ENCODE results near the gene SORL1.

Gene SORL1

GRCh38 chr11:121520243-121521144, 68.4 kb downstream of the SORL1 start:
- Histone ChIP-seq H3K9me2 (ENCODE audit: low read depth, low read length) (no peaks in the 10 kb centered on the region), H3K4me3 (ENCODE audit: low read depth, low read length, poor library complexity, severe bottlenecking) (no peak overlapping the region), H3K9ac (ENCODE audit: low read length) (no peak overlapping the region), H3K9me3 (ENCODE audit: low read length) (peaks cover 6% of the 10 kb centered on the region), H3F3A (ENCODE audit: insufficient read depth, low read length) (no peaks in the 10 kb centered on the region), H2AFZ (ENCODE audit: low read length) (no peak overlapping the region), H3K79me2 (ENCODE audit: insufficient read depth, low read length) (no peaks in the 10 kb centered on the region), H3K4me2 (ENCODE audit: low read length) (no peak overlapping the region), H3K4me1 (ENCODE audit: insufficient read depth, low read length, severe bottlenecking) (no peaks in the 10 kb centered on the region), H3K27me3 (ENCODE audit: insufficient read depth, low read length) (no peaks in the 10 kb centered on the region), H3K27ac (ENCODE audit: low read depth, low read length, poor library complexity, severe bottlenecking) (no peak overlapping the region), H3K36me3 (ENCODE audit: insufficient read depth, low read length) (peaks cover 99% of the 10 kb centered on the region), H4K20me1 (ENCODE audit: insufficient read depth, low read length) (no peaks in the 10 kb centered on the region)
- TF ChIP-seq, protein P1, sequence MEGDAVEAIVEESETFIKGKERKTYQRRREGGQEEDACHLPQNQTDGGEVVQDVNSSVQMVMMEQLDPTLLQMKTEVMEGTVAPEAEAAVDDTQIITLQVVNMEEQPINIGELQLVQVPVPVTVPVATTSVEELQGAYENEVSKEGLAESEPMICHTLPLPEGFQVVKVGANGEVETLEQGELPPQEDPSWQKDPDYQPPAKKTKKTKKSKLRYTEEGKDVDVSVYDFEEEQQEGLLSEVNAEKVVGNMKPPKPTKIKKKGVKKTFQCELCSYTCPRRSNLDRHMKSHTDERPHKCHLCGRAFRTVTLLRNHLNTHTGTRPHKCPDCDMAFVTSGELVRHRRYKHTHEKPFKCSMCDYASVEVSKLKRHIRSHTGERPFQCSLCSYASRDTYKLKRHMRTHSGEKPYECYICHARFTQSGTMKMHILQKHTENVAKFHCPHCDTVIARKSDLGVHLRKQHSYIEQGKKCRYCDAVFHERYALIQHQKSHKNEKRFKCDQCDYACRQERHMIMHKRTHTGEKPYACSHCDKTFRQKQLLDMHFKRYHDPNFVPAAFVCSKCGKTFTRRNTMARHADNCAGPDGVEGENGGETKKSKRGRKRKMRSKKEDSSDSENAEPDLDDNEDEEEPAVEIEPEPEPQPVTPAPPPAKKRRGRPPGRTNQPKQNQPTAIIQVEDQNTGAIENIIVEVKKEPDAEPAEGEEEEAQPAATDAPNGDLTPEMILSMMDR (IDR thresholded peaks at IDR 0.05; ENCODE audit: low read length): no peak
- no peak for TF ChIP-seq EZH2 (IDR thresholded peaks at IDR 0.05; ENCODE audit: borderline replicate concordance, low read length)

DNA sequence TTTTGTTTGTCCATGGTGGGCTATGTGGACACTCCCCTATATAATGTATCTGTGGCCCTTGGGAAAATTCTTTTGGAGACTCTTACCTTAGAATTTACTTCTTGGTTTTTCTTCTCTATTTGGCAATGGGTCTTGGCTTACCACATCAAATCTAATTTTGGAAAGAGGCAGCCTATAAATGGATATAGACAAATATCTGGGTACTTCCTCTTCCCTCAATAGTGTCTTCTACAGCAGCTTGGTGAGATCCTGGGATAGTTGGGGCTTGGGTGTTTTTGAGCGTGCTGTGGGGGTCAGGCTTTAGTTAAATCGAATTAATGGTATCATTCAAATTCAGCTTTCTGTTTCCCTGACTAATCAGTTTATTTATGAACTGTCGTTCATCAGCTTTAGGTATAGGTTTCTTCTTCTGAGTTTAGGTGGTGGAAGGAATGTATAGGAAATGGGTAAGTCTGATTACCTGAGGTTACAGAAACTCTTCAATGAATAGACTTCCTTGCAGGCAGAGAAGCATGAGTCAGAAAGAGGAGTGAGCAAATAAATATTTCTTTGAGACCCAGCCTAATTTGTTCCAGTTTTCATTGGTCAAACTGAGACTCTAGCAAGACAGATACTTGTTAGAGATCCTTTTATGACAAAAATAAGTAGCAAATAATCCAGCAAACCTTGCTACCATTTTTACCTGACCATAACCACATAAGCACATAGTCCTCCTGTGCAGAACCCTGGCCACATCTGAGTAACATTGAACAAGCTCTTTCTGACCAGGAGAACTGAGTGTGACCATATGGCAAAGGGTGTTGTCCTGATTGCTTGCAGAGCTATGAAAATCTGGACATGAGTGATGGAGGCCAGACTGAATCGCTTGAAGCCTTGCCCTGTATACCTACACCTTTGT, 69.3 kb downstream of the SORL1 start:
- Histone ChIP-seq H3K36me3 (ENCODE audit: insufficient read depth, low read length) (peaks cover 99% of the 10 kb centered on the region), H3K4me2 (ENCODE audit: low read length) (no peak overlapping the region)

More for the DNA sequence above, 69.3 kb downstream of the SORL1 start:
- no peaks in the 10 kb centered on the region for H3K27me3 ChIP-seq (ENCODE audit: insufficient read depth, low read length)
- no peaks in the 10 kb centered on the region for H4K20me1 ChIP-seq (ENCODE audit: insufficient read depth, low read length)
- no peaks in the 10 kb centered on the region for H3K9me2 ChIP-seq (ENCODE audit: low read depth, low read length)
- H3K4me3 ChIP-seq (ENCODE audit: low read depth, low read length, poor library complexity, severe bottlenecking): no peak overlapping the region
- H3K79me2 ChIP-seq (ENCODE audit: insufficient read depth, low read length): no peaks in the 10 kb centered on the region
- no peak overlapping the region for H2AFZ ChIP-seq (ENCODE audit: low read length)
- H3K9ac ChIP-seq (ENCODE audit: low read length): no peak overlapping the region
- TF ChIP-seq, protein P1 (IDR thresholded peaks at IDR 0.05; ENCODE audit: low read length): no peak
- TF ChIP-seq EZH2 (IDR thresholded peaks at IDR 0.05; ENCODE audit: borderline replicate concordance, low read length): no peak
- no peaks in the 10 kb centered on the region for H3K4me1 ChIP-seq (ENCODE audit: insufficient read depth, low read length, severe bottlenecking)
- H3K27ac ChIP-seq (ENCODE audit: low read depth, low read length, poor library complexity, severe bottlenecking): no peak overlapping the region
- peaks cover 8% of the 10 kb centered on the region for H3K9me3 ChIP-seq (ENCODE audit: low read length)
- no peaks in the 10 kb centered on the region for H3F3A ChIP-seq (ENCODE audit: insufficient read depth, low read length)
